Measurements from ENCODE around the gene CIAO2A.

DNA sequence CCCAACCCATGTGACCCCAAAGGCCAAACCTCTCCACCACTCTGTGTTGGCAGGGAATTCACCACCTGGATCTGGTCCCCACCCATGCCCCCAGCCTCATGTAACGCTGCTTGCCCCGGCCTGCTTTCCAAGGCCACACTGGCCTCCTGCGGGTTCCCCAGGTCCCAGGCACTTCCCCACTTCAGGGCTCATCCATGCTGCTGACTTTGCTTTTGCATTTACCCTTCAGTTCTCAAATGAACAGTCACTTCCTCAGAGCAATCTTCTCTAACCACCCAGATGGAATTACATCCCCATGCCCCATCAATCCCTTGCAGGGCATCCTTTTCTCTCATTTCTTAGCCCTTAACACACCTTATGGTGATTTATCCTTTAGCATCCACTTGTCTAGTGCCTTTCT is 56.5 kb downstream of the CIAO2A start:
- TF ChIP-seq, protein P1, sequence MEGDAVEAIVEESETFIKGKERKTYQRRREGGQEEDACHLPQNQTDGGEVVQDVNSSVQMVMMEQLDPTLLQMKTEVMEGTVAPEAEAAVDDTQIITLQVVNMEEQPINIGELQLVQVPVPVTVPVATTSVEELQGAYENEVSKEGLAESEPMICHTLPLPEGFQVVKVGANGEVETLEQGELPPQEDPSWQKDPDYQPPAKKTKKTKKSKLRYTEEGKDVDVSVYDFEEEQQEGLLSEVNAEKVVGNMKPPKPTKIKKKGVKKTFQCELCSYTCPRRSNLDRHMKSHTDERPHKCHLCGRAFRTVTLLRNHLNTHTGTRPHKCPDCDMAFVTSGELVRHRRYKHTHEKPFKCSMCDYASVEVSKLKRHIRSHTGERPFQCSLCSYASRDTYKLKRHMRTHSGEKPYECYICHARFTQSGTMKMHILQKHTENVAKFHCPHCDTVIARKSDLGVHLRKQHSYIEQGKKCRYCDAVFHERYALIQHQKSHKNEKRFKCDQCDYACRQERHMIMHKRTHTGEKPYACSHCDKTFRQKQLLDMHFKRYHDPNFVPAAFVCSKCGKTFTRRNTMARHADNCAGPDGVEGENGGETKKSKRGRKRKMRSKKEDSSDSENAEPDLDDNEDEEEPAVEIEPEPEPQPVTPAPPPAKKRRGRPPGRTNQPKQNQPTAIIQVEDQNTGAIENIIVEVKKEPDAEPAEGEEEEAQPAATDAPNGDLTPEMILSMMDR (IDR thresholded peaks at IDR 0.05; ENCODE audit: insufficient read depth, low read length) = no peak
- TF ChIP-seq, protein P2, sequence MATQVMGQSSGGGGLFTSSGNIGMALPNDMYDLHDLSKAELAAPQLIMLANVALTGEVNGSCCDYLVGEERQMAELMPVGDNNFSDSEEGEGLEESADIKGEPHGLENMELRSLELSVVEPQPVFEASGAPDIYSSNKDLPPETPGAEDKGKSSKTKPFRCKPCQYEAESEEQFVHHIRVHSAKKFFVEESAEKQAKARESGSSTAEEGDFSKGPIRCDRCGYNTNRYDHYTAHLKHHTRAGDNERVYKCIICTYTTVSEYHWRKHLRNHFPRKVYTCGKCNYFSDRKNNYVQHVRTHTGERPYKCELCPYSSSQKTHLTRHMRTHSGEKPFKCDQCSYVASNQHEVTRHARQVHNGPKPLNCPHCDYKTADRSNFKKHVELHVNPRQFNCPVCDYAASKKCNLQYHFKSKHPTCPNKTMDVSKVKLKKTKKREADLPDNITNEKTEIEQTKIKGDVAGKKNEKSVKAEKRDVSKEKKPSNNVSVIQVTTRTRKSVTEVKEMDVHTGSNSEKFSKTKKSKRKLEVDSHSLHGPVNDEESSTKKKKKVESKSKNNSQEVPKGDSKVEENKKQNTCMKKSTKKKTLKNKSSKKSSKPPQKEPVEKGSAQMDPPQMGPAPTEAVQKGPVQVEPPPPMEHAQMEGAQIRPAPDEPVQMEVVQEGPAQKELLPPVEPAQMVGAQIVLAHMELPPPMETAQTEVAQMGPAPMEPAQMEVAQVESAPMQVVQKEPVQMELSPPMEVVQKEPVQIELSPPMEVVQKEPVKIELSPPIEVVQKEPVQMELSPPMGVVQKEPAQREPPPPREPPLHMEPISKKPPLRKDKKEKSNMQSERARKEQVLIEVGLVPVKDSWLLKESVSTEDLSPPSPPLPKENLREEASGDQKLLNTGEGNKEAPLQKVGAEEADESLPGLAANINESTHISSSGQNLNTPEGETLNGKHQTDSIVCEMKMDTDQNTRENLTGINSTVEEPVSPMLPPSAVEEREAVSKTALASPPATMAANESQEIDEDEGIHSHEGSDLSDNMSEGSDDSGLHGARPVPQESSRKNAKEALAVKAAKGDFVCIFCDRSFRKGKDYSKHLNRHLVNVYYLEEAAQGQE (IDR thresholded peaks at IDR 0.05; ENCODE audit: insufficient replicate concordance, low read depth) = no peak
- TF ChIP-seq GABPA (IDR thresholded peaks at IDR 0.05; ENCODE audit: low read depth) = no peak
